Measurements from ENCODE around the gene DMAC2L.
A peak's percentile ranks its signal among the peaks of the same experiment; 100 is the strongest.
"Not testable (repeated sequence)": the region's sequence is repeated elsewhere in the genome, so short reads cannot be mapped to it uniquely, and the experiment has no call there.

Gene DMAC2L

DNA sequence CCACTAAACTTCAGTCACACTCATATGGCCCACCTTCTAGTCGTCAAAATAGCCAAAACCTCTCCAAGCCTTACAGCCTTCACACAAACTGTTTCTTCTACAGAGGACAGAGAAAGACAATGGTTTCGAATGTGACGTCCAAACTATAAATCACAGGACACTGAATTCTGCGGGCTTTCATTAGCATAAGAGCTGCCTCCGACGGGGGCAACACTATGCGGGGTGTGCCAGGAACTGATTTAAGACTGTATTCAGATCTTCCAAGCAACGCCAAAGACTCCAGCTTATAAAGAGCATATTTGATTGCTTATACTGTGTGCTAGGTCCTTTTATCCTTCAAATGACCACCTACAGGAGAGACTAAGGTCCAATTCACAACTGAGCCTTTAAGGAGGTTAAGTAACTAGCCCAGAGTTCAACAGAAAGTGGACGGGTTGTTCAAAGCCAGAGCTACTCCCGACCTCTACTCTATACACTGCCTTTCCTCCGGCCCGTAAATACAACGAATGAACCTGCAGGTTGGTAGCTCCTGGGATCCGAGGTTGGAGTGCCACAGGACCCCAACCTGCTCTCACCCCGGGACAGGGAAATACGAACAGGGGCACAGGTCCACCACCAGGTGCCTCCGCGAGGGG, 670 bp upstream of the DMAC2L start:
- H3K4me3 Mint-ChIP-seq: peak overlapping the region; percentile 94
- H3K27ac Mint-ChIP-seq: peak overlapping the region; percentile 95
- no peaks in the 10 kb centered on the region for H3K27me3 Mint-ChIP-seq
- intact Hi-C loops (cut with micrococcal nuclease): loop anchor here (5.0 kb wide), 1 partner anchor 544 kb away; the partner anchor contains the start of gene KLHDC2
- H3K4me1 Mint-ChIP-seq (ENCODE audit: low read depth): peaks cover 27% of the 10 kb centered on the region
- H3K9me3 Mint-ChIP-seq: no peaks in the 10 kb centered on the region
- peaks cover 32% of the 10 kb centered on the region for H3K36me3 Mint-ChIP-seq (ENCODE audit: low read depth)

DNA sequence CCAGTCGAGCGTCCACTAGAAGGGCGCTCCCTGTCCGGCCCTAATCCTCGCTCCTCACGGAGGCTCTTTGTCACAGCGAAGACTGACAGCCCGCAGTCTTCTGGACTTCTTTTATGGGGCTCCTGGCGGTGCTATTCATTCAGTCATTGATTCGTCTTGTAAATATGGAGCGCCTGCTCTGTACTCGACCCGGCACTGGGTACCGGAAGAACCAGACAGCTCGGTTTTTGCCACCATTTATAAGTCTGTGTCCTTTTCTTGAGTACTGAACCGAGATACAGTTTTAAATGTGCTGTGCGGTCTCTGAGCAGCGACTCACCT, 570 bp downstream of the DMAC2L start:
- no peaks in the 10 kb centered on the region for H3K27me3 Mint-ChIP-seq
- H3K4me3 Mint-ChIP-seq: peak overlapping the region; percentile 94
- intact Hi-C loops (cut with micrococcal nuclease): loop anchor here (1.0 to 5.0 kb wide), 3 partner anchors 81 to 545 kb away; partner anchors contain the start of genes KLHDC2, MAP4K5 and SOS2
- H3K4me1 Mint-ChIP-seq (ENCODE audit: low read depth): peaks cover 27% of the 10 kb centered on the region
- no peaks in the 10 kb centered on the region for H3K9me3 Mint-ChIP-seq
- H3K36me3 Mint-ChIP-seq (ENCODE audit: low read depth): peaks cover 33% of the 10 kb centered on the region
- peak overlapping the region; percentile 95 for H3K27ac Mint-ChIP-seq

DNA sequence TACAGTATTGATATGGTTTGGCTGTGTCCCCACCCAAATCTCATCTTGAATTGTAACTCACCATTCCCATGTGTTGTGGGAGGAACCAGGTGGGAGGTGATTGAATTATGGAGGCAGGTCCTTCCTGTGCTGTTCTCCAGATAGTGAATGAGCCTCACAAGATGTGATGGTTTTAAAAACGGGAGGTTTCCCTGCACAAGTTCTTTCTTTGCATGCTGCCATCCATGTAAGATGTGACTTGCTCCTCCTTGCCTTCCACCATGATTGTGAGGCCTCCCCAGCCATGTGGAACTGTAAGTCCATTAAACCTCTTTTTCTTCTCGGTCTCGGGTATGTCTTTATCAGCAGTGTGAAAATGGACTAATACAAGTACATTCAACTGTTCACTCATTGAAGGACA, 2.0 kb downstream of the DMAC2L start:
- not testable (repeated sequence) for H3K4me3 Mint-ChIP-seq, H3K27me3 Mint-ChIP-seq, H3K9me3 Mint-ChIP-seq, H3K27ac Mint-ChIP-seq
- intact Hi-C loops (cut with micrococcal nuclease): loop anchor here (5.0 kb wide), 1 partner anchor 547 kb away; the partner anchor contains the start of gene KLHDC2
- Mint-ChIP-seq H3K4me1 (ENCODE audit: low read depth) (peaks cover 32% of the 10 kb centered on the region), H3K36me3 (ENCODE audit: low read depth) (peaks cover 33% of the 10 kb centered on the region)

DNA sequence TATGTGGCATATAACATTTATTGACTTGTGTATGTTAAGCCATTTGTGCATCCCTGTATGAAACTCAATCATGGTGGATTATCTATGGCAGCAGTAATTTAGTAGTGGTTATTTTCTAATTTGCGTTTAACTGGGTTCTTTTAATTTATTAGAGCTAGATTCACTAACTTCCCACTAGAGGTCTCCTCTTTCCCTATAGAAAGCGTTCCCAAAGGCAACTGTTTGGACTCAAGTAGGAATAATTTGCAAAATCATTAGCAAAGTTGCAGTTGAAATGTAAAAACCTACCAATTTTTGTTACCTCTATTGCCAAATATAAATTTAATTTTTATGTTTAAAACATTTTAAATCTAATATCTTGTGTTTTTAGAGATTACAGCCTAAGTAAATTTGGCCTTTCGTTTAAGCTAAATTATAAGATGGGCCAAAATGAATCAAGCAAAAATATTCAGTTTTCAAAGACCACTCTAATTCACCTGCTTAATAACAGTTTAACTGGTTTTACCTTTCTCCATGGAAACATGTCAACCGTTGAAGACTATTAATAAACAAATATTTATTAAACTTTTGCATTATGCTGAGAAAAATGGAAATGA, 6.0 kb downstream of the DMAC2L start:
- Mint-ChIP-seq H3K27ac (no peak overlapping the region), H3K27me3 (no peaks in the 10 kb centered on the region), H3K4me3 (no peak overlapping the region), H3K36me3 (ENCODE audit: low read depth) (peaks cover 30% of the 10 kb centered on the region), H3K4me1 (ENCODE audit: low read depth) (peaks cover 20% of the 10 kb centered on the region), H3K9me3 (no peaks in the 10 kb centered on the region)
- intact Hi-C loops (cut with micrococcal nuclease): no loop called here

GRCh38 chr14:50319293-50319692, 7.2 kb downstream of the DMAC2L start:
- Mint-ChIP-seq H3K4me3 (no peak overlapping the region), H3K27ac (no peak overlapping the region), H3K36me3 (ENCODE audit: low read depth) (peaks cover 39% of the 10 kb centered on the region), H3K4me1 (ENCODE audit: low read depth) (peaks cover 8% of the 10 kb centered on the region), H3K27me3 (no peaks in the 10 kb centered on the region), H3K9me3 (no peaks in the 10 kb centered on the region)
- intact Hi-C loops (cut with micrococcal nuclease): no loop called here

- no peaks in the 10 kb centered on the region for H3K27me3 Mint-ChIP-seq
- H3K4me3 Mint-ChIP-seq: no peak overlapping the region
- peaks cover 7% of the 10 kb centered on the region for H3K4me1 Mint-ChIP-seq (ENCODE audit: low read depth)
- H3K27ac Mint-ChIP-seq: no peak overlapping the region
- no peaks in the 10 kb centered on the region for H3K9me3 Mint-ChIP-seq
- peaks cover 39% of the 10 kb centered on the region for H3K36me3 Mint-ChIP-seq (ENCODE audit: low read depth)
- intact Hi-C loops (cut with micrococcal nuclease): loop anchor here (2.0 to 5.0 kb wide), 2 partner anchors 77 to 118 kb away; partner anchors contain the start of gene CDKL1
Observed at GRCh38 chr14:50319721-50320120, 7.6 kb downstream of the DMAC2L start.

DNA sequence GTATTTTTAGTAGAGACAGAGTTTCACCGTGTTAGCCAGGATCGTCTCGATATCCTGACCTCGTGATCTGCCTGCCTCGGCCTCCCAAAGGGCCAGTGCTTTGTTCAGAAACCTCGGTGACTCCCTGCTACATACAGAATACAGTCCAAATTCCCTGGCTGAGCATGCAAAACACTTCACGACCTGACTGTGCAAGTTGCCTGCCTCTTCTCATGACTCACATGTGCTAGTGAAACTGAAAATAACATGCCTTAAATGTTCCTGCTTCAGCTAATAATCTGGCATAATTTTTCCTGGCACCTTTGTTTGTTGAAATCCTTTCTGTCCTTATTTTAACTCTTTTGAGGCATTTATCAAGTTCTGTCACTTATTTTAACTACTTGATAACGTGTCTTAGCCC, 8.2 kb downstream of the DMAC2L start:
- no peaks in the 10 kb centered on the region for H3K9me3 Mint-ChIP-seq
- intact Hi-C loops (cut with micrococcal nuclease): loop anchor here (2.0 to 5.0 kb wide), 2 partner anchors 77 to 117 kb away; partner anchors contain the start of gene CDKL1

DNA sequence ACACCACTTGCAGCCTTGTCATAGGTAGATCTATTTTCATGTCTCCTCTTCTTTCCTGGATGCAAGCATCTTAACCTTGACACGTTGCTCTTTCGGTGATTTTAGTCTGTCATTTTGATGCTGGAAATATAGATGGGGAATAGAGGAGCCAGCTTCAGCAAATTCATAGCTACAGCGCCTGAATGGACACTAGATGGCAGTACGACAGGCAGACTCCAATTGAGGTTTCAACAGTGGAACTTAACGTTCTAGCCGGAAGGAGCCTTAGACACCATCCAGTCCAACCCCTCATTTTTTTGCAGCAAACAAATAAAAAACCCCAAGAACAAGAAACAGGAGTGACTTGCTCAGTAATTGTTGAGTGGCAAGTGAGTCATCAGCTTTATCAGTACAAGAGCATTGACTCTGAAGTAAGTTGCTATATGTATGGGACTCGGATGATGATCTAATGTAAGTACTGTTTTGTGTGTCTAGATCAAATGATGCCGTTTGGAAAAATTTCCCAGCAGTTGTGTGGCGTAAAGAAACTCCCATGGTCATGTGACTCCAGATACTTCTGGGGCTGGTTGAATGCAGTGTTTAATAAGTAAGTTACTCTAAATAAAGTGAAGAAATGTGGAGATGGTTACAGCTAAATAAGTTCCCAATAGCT, 9.0 kb downstream of the DMAC2L start:
- Mint-ChIP-seq H3K4me1 (ENCODE audit: low read depth) (peaks cover 7% of the 10 kb centered on the region), H3K27me3 (no peaks in the 10 kb centered on the region), H3K9me3 (no peaks in the 10 kb centered on the region), H3K27ac (no peak overlapping the region), H3K4me3 (no peak overlapping the region), H3K36me3 (ENCODE audit: low read depth) (peaks cover 40% of the 10 kb centered on the region)
- intact Hi-C loops (cut with micrococcal nuclease): loop anchor here (1.0 to 5.0 kb wide), 3 partner anchors 76 to 211 kb away; partner anchors contain the start of genes CDKL1 and MAP4K5

More for the DNA sequence above, 8.2 kb downstream of the DMAC2L start:
- Mint-ChIP-seq H3K36me3 (ENCODE audit: low read depth) (peaks cover 38% of the 10 kb centered on the region), H3K4me3 (no peak overlapping the region), H3K27me3 (no peaks in the 10 kb centered on the region), H3K4me1 (ENCODE audit: low read depth) (peaks cover 7% of the 10 kb centered on the region), H3K27ac (no peak overlapping the region)

DNA sequence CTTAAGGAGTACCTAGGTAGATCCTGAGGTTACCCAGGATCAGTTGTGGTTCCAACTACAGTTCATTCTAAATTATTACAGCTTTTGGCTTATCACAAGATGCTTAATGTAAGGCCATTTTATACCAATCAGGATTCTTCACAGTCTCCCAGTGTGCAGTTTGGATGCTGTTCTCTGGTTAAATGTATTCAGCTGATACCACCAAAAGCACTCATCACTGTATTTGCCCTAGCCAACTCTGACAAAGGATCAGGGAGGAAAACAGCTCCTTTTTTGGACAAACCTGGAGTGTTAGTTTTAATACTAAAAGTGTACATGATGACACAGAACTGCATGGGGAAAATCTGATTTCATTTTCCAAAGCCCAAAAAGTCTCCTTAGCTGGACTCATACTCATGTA, 19.5 kb downstream of the DMAC2L start:
- no peak overlapping the region for H3K27ac Mint-ChIP-seq
- H3K36me3 Mint-ChIP-seq (ENCODE audit: low read depth): peaks cover 41% of the 10 kb centered on the region
- no peaks in the 10 kb centered on the region for H3K9me3 Mint-ChIP-seq
- no peaks in the 10 kb centered on the region for H3K27me3 Mint-ChIP-seq
- intact Hi-C loops (cut with micrococcal nuclease): no loop called here
- H3K4me1 Mint-ChIP-seq (ENCODE audit: low read depth): peaks cover 14% of the 10 kb centered on the region
- no peak overlapping the region for H3K4me3 Mint-ChIP-seq

DNA sequence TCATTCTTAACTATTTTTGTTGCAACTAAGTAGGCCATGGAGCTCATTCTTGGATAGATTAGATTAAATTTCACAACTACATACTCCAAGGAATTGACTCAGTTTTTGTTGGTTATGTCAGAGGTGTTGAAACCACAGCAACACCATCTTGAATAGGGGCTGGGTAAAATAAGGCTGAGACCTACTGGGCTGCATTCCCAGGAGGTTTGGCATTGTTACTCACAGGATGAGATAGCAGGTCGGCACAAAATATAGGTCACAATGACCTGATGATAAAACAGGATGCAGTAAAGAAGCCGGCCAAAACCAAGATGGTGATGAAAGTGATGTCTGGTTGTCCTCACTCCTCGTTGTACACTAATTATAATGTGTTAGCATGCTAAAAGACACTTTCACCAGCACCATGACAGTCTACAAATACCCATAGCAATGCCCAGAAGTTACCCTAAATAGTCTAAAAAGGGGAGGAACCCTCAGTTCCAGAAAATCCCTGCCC, 20.9 kb downstream of the DMAC2L start:
- intact Hi-C loops (cut with micrococcal nuclease): no loop called here
- Mint-ChIP-seq H3K36me3 (ENCODE audit: low read depth) (peaks cover 28% of the 10 kb centered on the region), H3K4me1 (ENCODE audit: low read depth) (peaks cover 14% of the 10 kb centered on the region), H3K27ac (no peak overlapping the region), H3K9me3 (no peaks in the 10 kb centered on the region), H3K4me3 (no peak overlapping the region), H3K27me3 (no peaks in the 10 kb centered on the region)

DNA sequence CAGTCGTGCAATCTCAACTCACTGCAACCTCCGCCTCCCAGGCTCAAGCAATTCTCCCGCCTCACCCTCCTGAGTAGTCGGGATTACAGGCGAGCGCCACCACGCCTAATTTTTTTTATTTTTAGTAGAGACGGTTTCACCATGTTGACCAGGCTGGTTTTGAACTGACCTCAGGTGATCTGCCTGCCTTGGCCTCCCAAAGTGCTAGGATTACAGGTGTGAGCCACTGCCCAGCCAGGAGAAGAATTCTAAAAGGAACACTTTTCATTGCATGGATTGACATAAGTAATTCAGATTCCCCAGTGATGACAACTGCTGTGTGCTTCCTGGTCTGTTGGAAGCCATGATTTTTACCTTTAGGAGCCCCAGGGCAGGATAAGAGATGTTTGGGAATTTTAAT, 22.1 kb downstream of the DMAC2L start:
- peaks cover 14% of the 10 kb centered on the region for H3K4me1 Mint-ChIP-seq (ENCODE audit: low read depth)
- no peaks in the 10 kb centered on the region for H3K27me3 Mint-ChIP-seq
- no peaks in the 10 kb centered on the region for H3K9me3 Mint-ChIP-seq
- no peak overlapping the region for H3K4me3 Mint-ChIP-seq
- peaks cover 22% of the 10 kb centered on the region for H3K36me3 Mint-ChIP-seq (ENCODE audit: low read depth)
- H3K27ac Mint-ChIP-seq: no peak overlapping the region
- intact Hi-C loops (cut with micrococcal nuclease): no loop called here

- no peak overlapping the region for H3K4me3 Mint-ChIP-seq
- no peak overlapping the region for H3K27ac Mint-ChIP-seq
- H3K27me3 Mint-ChIP-seq: no peaks in the 10 kb centered on the region
- intact Hi-C loops (cut with micrococcal nuclease): no loop called here
- H3K9me3 Mint-ChIP-seq: no peaks in the 10 kb centered on the region
- peaks cover 14% of the 10 kb centered on the region for H3K4me1 Mint-ChIP-seq (ENCODE audit: low read depth)
- H3K36me3 Mint-ChIP-seq (ENCODE audit: low read depth): peaks cover 15% of the 10 kb centered on the region
Observed at GRCh38 chr14:50335389-50335788, 23.3 kb downstream of the DMAC2L start.

DNA sequence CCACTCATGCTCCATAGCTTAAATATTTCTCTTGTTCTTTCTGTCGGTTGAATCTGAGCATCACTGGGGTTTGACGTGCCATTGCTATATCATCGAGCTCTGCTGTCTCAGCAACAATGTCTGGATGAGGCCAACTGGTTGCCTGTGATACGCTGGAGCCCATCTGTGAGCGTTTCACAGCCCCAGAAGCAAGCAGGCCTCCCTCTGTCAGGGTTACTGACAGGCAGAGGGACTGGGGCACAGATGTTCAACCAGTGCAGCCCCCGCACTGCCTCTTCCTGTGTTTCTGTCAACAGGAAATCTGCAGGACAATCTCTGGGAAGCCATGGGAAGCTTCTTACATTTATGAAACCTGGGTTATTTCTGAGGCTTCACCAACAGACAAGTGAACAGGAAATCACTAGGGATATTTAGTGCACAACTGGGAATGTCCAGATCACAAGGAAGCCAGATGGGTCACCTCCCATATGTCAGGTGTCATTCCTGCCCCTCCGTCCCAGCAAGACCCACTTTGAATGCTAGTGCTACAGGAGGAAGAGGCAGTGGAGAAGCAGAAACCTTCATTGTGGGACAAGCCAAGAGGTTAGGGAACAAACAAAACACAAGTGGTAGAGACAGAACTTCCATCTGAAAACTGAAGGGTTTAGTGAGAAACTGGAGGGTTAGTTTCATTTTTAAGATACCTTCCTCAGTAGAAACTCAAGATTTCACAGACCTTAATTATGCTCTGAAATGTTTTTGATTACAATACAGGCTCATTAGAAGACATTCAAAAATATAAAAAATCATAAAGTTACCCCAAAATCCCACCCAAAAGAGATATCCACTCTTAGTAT, 24.1 kb downstream of the DMAC2L start:
- no peaks in the 10 kb centered on the region for H3K27me3 Mint-ChIP-seq
- peaks cover 9% of the 10 kb centered on the region for H3K36me3 Mint-ChIP-seq (ENCODE audit: low read depth)
- H3K4me3 Mint-ChIP-seq: peak overlapping the region; percentile 23
- intact Hi-C loops (cut with micrococcal nuclease): no loop called here
- peak overlapping the region; percentile 17 for H3K27ac Mint-ChIP-seq
- peaks cover 14% of the 10 kb centered on the region for H3K4me1 Mint-ChIP-seq (ENCODE audit: low read depth)
- no peaks in the 10 kb centered on the region for H3K9me3 Mint-ChIP-seq

Data from dendritic cell treated with granulocyte-macrophage colony-stimulating factor and Interleukin-4, amounts not matched to agents 40 ng/mL and 50 ng/mL, for 4 days (primary cell).